Activated T-cell treated with anti-CD3 and anti-CD28 coated beads for 48 hours (primary cell): Measurements from ENCODE around the gene PRKAG1.

Experiments
- DNase-seq: peaks from one replicate; pipeline ENCODE4 v3.0.0-alpha.2; 2020; ENCODE audit warnings: low read depth

The PRKAG1 gene

GRCh38 chr12:49049566-49050224 is 31.1 kb upstream of the PRKAG1 start:
- DNase-seq = no peak

- no peak for DNase-seq
Observed at GRCh38 chr12:49048953-49049352, 30.4 kb upstream of the PRKAG1 start.

GRCh38 chr12:49046129-49046895 is 27.7 kb upstream of the PRKAG1 start:
- no peak for DNase-seq

- no peak for DNase-seq
Observed at GRCh38 chr12:49044660-49045059, 26.1 kb upstream of the PRKAG1 start.

GRCh38 chr12:49043856-49044258 is 25.3 kb upstream of the PRKAG1 start:
- DNase-seq = peak; percentile 70

GRCh38 chr12:49043241-49043640 is 24.7 kb upstream of the PRKAG1 start:
- DNase-seq = no peak

GRCh38 chr12:49041881-49042484 is 23.4 kb upstream of the PRKAG1 start:
- DNase-seq = no peak

- no peak for DNase-seq
Observed at GRCh38 chr12:49041036-49041880, 22.7 kb upstream of the PRKAG1 start.

- no peak for DNase-seq
Observed at GRCh38 chr12:49040364-49040855, 21.8 kb upstream of the PRKAG1 start.

GRCh38 chr12:49039421-49040363 is 21.1 kb upstream of the PRKAG1 start:
- no peak for DNase-seq

- DNase-seq = no peak
Observed at GRCh38 chr12:49038291-49038955, 19.8 kb upstream of the PRKAG1 start.

GRCh38 chr12:49037947-49038237 is 19.3 kb upstream of the PRKAG1 start:
- DNase-seq = no peak

- DNase-seq = no peak
Observed at GRCh38 chr12:49037111-49037946, 18.8 kb upstream of the PRKAG1 start.

- no peak for DNase-seq
Observed at GRCh38 chr12:49036029-49036428, 17.5 kb upstream of the PRKAG1 start.

- no peak for DNase-seq
Observed at GRCh38 chr12:49034286-49034622, 15.7 kb upstream of the PRKAG1 start.

GRCh38 chr12:49033611-49034285 is 15.2 kb upstream of the PRKAG1 start:
- no peak for DNase-seq

GRCh38 chr12:49032679-49033447 is 14.3 kb upstream of the PRKAG1 start:
- no peak for DNase-seq

- no peak for DNase-seq
Observed at GRCh38 chr12:49032276-49032675, 13.7 kb upstream of the PRKAG1 start.
